ENCODE measurements around the gene TSSK2.

DNA sequence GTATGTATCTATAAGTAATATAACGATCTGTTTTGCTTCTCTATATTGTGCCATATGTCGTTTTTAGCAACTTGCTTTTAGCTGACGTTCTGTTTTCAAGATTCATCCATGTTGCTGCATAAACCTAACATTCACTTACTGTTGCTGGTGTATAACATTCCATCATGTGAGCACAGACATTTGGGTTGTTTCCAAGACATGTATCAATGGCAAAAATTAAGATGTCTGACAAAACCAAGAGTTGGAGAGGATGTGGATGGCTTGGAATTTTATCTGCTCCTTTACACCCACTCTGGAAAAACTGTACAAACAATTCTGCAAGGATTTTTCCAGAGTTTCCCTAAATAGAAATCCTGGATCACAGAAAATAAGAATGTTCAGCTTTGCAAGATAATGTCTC lies 49.8 kb upstream of the TSSK2 start:
- TF ChIP-seq SPI1 (IDR thresholded peaks at IDR 0.05; ENCODE audit: low read depth, low read length) = no peak
- TF ChIP-seq PAX5 (IDR thresholded peaks at IDR 0.05; ENCODE audit: insufficient read depth, low read length, severe bottlenecking) = no peak
- TF ChIP-seq POLR2AphosphoS5 (IDR thresholded peaks at IDR 0.05; ENCODE audit: low read depth, low read length) = no peak
- no peak for TF ChIP-seq POLR2A (IDR thresholded peaks at IDR 0.05; ENCODE audit: low read depth, low read length)
- TF ChIP-seq TAF1 (IDR thresholded peaks at IDR 0.05; ENCODE audit: low read depth, low read length) = no peak
- no peak for TF ChIP-seq POU2F2 (IDR thresholded peaks at IDR 0.05; ENCODE audit: low read depth, low read length)
